Stimulated activated CD4-positive, alpha-beta T cell treated with anti-CD3 and anti-CD28 coated beads, TNF-alpha, amount 100 ng/mL, for 48 hours (primary cell): ENCODE results near the gene POLN.

Experiments used
- DNase-seq, 3 donors: peaks; one replicate each; pipeline ENCODE4 v3.0.0-alpha.2; 2020; ENCODE audit warnings: low read depth in 3 of 3

POLN gene

GRCh38 chr4:2083116-2083825 is 158.7 kb downstream of the POLN start:
- no peak for DNase-seq

- no peak for DNase-seq
Measured at GRCh38 chr4:2082627-2083026, 159.3 kb downstream of the POLN start.

GRCh38 chr4:2082118-2082517 is 159.8 kb downstream of the POLN start:
- DNase-seq: no peak

- no peak for DNase-seq
Measured at GRCh38 chr4:2081540-2081939, 160.4 kb downstream of the POLN start.

GRCh38 chr4:2080429-2081300 is 161.3 kb downstream of the POLN start:
- DNase-seq: no peak

GRCh38 chr4:2079926-2080325 is 162.0 kb downstream of the POLN start:
- no peak for DNase-seq

GRCh38 chr4:2079006-2079405 is 162.9 kb downstream of the POLN start:
- no peak for DNase-seq

GRCh38 chr4:2078584-2078983 is 163.3 kb downstream of the POLN start:
- no peak for DNase-seq

- no peak for DNase-seq
Measured at GRCh38 chr4:2077537-2078460, 164.1 kb downstream of the POLN start.

GRCh38 chr4:2076908-2077536 is 164.9 kb downstream of the POLN start:
- no peak for DNase-seq

- no peak for DNase-seq
Measured at GRCh38 chr4:2075987-2076907, 165.7 kb downstream of the POLN start.

GRCh38 chr4:2075171-2075986 is 166.5 kb downstream of the POLN start:
- DNase-seq: no peak

- DNase-seq: no peak
Measured at GRCh38 chr4:2074588-2074987, 167.3 kb downstream of the POLN start.

- no peak for DNase-seq
Measured at GRCh38 chr4:2073808-2074481, 168.0 kb downstream of the POLN start.

GRCh38 chr4:2072971-2073807 is 168.7 kb downstream of the POLN start:
- no peak for DNase-seq

- no peak for DNase-seq
Measured at GRCh38 chr4:2071912-2072867, 169.7 kb downstream of the POLN start.
